Caki2 (cell line): ENCODE results near the gene SLC26A11. TPM values are rescaled to one million over a fixed set of nuclear protein-coding genes. Genes with fewer than 3 reads are reported as not detected.
"Not testable (repeated sequence)": the region's sequence is repeated elsewhere in the genome, so short reads cannot be mapped to it uniquely, and the experiment has no call there.

Source experiments
- DNase-seq: peaks from one replicate; pipeline ENCODE4 v3.0.0-alpha.2; 2015; ENCODE audit warnings: low read depth
- in situ Hi-C: cut with HindIII; loops from 2 replicates; pipeline ENCODE4 v1.10.0; 2016; ENCODE audit warnings: low sequenced_read_pairs, low pct_unique_long_range_greater_than_20kb, mixed read lengths
- total RNA-seq: library from RNA; depleted of rRNA; stranded (reverse); fragments of >200 nt; shearing (Covaris generic); gene quantifications from 2 replicates; pipeline ENCODE4 v1.2.3, GENCODE V29; 2014; ENCODE audit warnings: low replicate concordance

Gene SLC26A11
- total RNA-seq, 1 experiment from 2014 or later: 31.1 TPM

DNA sequence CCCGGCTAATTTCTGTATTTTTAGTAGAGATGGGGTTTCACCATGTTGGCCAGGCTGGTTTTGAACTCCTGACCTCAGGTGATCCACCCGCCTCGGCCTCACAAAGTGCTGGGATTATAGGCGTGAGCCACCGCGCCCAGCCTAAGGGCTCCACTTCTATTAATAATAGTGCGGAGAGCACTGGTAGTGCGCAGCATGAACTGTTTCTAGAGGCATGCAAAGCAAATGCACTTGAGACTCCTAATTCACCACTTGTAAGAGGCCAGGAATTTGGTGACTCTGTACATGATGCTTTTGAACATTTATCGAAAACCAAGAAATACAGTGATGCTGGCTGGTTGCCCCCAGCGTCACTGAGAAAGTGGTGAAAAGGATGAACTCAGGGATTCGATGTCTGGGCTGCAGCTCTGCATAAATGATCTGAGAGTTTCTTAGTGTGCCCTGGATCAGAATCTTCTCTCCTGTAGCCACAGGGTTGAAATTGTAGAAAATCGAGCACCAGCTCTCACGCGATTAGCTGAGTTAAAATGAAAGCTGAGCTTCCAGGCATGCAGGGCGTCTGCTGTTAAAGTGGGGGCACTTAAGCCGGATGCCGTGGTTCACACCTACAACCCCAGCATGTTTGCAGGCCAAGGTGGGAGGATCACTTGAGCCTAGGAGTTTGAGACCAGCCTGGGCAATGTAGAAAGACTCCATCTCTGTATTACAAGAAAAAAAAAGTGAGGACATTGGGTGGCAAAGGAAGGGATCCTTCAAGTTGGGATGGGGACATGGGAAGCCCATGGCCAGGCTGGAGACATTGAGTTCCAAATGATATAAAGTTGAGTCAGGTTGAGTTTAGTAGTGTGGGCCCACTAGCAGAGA is 45.2 kb downstream of the SLC26A11 start:
- DNase-seq: no peak
- in situ Hi-C loops: no loop called here

DNA sequence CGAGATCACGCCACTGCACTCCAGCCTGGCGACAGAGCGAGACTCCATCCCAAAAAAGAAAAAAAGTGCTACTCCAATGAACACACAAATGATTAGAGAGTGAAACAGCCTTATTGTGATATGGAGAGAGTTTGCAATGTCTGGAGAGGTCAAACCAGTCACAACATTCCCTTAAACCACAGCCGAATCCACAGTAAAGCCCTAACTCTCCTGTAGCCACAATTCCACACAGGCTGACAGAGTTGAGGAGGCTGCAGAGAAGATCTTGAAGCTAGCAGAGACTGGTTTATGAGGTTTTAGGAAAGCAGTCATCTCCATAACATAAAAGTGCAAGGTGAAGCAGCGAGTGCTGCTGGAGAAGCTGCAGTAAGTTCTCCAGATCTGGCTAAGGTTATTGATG is 47.2 kb downstream of the SLC26A11 start:
- in situ Hi-C loops: no loop called here
- DNase-seq: no peak

DNA sequence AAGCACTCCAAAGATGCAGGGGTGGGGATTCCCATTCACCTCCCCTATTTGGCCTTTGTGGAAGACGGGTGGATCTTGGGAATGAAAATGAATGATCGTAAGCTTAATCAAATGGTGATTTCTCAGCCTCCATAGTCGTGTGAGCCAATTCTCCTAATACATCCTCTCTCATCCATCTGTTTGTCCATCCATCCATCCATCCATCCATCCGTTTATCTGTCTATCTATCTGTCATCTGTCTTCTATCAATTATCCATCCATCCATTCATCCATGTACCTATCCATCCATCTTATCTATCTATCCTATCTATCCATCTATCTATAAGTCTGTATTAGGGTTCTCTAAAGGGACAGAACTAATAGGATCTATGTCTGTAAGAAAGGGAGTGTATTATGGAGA is 48.2 kb downstream of the SLC26A11 start:
- in situ Hi-C loops: no loop called here
- no peak for DNase-seq

DNA sequence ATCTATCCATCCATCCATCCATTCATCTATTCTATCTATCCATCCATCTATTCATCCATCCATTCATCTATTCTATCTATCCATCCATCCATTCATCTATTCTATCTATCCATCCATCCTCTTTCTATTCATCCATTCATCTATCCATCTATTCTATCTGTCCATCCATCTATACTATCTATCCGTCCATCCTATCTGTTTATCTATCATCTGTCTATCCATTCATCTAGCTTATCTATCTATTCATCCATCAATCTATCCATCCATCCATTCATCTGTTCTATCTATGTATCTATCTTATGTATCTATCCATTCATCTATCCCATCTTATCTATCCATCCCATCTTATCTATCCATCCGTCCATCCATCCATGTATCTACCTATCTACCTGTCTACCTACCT is 49.2 kb downstream of the SLC26A11 start:
- DNase-seq: no peak
- in situ Hi-C loops: no loop called here

DNA sequence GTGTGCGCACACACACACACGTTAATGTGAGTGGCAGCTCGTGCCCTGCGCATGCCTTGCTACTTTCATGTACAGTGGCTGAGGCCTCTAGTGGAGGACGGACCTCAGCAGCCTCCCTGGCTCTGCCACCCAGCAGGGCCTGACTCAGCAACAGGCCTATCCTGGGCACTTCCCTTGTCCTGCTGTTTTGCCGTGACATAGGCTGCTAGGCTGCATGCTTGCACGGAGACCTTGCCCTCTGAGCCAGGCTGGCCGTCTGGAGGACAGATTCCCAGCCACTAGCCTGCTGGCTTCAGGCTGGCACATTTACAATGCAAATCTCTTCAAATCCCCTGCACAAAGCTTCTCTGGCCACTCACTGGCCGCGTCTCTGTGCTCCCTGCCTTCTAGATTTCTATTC is 49.9 kb downstream of the SLC26A11 start:
- in situ Hi-C loops: no loop called here
- no peak for DNase-seq

DNA sequence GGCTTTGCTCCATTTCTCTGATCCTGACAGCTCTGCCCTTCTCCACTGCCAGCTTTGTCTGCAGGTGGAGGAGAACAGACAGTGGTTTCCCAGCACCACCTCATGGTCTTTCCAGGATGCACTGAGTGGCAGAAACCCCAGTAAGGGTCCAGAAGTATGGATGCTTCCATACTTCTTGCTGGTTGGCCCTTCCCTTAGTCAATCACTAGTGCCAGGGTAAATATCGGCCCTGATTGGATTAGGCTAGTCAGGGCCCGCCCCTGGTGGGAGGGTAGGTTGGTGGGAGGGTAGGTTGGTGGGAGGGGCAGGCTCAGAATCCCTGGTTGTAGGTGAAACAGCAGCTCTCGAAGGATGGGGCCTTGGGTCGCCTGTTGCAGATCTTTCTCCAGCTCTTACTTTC is 50.6 kb downstream of the SLC26A11 start:
- DNase-seq: peak; percentile 33
- in situ Hi-C loops: no loop called here

DNA sequence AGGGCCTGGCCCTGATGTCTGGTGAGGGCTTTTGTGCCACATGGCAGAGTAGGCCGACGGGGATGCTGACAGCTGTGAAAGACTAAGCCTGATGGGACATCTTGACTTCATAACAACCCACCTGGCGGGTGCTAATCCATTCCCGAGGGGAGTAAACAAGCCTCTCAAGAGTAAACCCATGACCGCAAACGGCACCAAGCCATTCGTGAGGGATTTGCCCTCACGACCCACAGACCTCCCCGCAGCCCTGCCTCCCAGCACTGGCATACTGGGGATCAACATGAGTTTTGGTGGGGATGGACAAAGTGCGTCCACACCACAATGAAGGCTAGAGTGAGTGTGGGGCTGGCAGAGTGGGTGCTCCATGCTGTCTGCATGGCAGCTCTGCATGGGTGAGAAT is 52.1 kb downstream of the SLC26A11 start:
- in situ Hi-C loops: no loop called here

DNA sequence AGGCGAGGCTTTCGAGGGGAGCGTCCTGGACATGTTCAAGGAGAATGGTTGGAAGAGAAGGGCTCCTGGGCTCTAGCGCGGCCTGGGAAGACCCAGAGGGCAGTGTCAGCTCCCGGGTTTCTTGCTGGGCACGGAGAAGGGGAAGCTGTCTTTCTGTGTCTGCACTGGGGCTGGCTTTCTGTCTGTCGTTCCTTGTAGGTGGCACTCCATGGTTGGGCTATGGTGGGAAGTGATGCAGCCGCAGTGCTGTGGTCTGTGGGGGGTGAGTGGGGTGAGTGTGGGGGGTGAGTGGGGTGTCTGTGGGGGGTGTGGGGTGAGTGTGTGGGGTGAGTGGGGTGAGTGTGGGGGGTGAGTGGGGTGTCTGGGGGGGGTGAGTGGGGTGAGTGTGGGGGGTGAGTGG is 54.1 kb downstream of the SLC26A11 start:
- DNase-seq: no peak
- in situ Hi-C loops: no loop called here

More for the DNA sequence above, 52.1 kb downstream of the SLC26A11 start:
- DNase-seq: no peak

DNA sequence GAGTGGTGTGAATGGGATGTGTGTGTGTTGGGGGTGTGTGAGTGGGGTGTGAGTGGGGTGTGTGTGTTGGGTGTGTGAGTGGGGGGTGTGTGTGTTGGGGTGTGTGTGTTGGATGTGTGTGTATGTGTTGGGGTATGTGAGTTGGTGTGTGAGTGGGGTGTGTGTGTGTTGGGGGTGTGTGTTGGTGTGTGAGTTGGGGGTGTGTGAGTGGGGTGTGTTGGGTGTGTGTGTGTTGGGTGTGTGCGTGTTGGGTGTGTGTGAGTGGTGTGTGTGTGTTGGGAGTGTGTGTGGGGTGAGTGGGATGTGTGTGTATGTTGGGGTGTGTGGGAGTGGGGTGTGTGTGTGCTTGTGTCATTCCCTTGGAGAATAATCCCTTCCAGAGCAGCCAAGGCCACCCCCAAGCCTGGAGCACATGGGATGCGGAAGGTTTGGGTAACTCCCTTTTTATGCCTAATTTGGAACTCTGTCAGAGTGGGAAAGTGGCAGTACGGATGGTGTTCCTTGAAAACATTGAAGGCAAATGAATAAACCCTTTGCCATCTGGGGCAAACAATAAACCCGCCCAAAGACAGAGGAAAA is 54.7 kb downstream of the SLC26A11 start:
- no peak for DNase-seq
- in situ Hi-C loops: no loop called here

DNA sequence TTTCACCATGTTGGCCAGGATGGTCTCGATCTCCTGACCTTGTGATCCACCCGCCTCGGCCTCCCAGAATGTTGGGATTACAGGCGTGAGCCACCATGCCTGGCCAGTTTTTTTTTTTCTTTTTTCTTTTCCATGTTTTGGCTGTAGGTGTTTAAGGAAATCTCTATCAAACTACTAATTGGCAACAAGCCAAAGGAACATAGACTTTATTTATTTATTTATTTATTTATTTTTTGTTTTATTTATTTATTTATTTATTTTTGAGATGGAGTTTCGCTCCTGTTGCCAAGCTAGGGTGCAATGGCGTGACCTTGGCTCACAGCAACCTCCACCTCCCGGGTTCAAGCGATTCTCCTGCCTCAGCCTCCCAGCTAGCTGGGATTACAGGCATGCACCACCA is 55.6 kb downstream of the SLC26A11 start:
- in situ Hi-C loops, DNase-seq: not testable (repeated sequence)

DNA sequence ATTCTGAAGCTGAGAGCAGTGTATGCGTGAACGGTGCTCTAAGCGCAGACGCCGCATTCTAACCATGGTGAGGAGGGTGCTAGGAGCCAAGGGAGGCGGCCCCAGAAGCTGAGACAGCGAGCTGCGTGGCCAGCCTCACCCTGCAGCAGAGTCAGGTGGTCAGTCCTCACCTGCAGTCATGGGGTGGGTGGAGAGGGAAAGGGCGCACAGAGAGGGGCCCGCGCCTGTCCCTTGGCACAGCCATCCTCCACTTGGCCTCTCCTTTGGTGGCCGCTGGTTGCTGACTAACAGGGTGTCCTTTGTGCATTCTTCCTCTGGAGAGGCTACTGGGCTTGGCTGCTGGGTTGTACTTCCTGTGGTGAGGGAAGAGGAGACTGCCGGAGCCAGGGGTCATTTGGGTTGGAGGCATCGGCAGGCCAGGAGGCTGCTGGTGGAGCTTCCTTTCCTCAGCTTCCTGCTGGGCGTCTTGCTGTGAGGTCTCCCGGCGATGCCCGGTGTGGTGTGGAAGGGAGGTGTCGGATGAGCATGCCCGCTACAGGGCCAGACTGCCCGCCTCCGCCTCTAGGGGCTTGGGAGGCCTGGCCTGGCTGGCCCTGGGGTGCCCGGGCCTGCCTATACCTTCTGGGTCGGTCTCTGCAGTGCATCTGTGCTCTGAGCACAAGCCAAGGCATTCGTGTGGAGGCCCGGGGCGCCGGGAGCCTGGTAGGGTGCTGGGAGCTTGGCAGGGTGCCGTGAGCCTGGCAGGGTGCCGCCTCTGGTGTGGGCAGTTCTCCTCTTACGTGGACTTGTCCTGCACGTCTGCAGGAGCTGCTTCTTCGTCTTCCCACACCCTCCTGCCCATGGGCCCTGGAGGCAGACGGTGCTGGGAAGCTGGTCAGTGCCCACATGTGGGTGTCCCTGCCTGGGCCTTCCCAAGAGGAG is 57.8 kb downstream of the SLC26A11 start:
- DNase-seq: no peak
- in situ Hi-C loops: no loop called here

DNA sequence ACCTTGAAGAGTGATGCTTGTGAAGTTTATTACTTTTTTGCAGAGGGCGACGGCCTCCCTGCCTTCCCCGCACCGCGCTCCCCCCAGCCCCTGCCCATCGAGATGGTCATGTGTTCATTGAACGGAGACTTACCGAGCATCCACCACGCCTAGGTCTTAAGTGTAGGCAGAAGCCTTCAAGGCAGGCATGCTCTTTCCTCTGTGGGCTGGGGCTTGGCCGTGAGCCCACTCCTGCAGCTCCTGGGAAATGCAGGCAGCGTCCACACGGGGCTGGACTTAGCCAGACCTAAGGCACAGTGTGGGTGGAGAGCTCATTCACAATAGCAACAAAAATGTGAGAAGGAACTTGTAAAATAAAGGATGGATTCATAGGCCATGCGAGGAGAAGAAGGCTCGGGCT is 59.7 kb downstream of the SLC26A11 start:
- in situ Hi-C loops: no loop called here
- no peak for DNase-seq

DNA sequence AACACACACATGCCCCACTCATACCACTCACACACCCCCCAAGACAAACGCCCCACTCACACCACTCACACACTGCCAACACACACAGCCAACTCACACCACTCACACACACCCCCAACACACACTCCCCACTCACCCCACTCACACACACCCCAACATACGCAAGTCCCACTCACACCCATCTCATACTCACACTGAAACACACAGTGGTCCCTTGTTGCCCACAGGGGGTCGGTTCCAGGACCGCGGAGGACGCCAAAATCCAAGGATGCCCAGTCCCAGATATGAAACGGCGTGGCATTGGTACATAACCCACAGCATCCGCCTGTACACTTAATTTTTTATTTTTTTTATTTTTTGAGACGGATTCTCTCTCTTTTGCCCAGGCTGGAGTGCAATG is 61.3 kb downstream of the SLC26A11 start:
- in situ Hi-C loops: no loop called here
- DNase-seq: no peak

DNA sequence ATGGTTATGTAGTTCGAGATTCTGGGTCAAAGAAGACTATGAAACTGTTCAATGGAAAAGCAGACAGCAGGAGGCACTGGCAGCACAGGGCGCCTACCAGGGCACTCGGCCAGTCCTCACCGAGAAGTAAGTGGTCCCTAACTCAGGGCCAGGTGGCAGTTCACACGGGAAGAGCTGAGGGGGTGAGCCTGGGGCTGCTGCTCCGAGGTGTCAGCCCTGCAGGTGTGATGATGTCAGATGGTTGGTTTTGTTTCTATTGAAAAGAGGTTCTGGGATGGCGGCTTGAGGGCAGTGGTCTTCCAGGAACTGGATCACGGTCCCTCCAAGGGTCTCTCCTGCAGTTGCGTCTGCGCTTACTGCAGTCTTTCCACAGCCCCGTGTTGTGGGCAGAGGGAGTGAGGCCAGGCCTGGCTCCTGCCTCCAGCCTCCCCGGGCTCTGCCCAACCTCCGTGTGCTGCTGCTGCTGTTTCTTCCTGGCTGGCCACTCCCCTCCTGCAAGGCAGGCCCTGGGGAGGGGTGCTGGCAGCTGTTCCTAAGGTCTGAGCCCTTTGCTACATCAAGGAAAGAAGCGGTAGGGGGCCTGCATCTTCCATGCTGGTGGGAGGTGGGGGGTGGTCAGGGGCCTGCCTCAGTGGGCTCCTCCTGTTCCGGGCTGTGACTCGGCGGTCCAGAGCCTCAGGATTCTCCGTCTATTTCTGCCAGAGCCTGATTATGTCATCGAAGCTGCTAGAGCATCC is 63.1 kb downstream of the SLC26A11 start:
- in situ Hi-C loops: no loop called here

DNA sequence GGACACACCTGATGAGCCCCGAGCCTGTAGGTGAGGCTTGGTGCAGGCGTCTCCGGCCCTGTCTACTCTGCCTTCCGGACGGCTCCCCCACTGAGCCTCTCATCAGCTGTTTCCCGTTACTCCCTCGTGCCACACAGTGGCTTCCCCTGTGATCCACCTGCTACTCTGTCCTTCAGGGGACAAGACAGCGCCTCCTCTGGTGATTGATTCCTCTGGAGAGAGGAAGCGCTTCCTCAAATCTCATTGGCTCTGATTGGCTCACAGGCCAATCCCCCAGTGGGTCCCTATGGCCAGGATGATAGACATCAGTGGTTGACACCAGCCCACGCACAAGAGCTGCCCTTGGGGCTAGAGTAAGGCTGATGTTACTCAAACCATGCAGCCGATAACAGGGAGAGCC is 64.4 kb downstream of the SLC26A11 start:
- in situ Hi-C loops: no loop called here
- no peak for DNase-seq

More for the DNA sequence above, 63.1 kb downstream of the SLC26A11 start:
- DNase-seq: no peak

DNA sequence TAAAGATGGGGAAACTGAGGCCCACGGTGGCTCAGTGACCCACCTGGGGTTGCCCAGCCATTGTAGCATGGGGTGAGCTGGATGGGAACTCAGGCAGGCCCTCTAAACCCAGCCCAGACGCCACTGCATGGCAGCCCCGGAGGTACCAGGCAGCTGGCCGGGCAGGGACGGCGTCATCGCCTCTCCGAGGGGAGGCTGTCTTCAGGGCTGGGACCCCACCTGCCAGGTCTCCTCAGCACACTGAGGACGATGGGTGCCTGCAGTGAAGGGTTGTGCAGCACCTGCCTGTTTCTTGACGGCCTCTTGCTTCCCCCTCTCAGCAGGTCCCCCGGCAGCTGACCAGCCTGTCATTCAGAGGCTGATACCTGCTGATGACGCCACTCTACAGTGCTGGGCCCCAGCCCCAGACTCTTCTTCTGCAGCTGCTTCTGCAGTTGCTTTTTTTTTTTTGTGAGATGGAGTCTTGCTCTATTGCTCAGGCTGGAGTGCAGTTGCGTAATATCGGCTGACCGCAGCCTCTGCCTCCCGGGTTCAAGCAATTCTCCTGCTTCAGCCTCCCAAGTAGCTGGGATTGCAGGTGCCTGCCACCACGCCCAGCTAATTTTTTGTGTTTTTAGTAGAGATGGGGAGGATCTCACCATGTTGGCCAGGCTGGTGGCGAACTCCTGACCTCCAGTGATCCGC is 65.2 kb downstream of the SLC26A11 start:
- DNase-seq: no peak

DNA sequence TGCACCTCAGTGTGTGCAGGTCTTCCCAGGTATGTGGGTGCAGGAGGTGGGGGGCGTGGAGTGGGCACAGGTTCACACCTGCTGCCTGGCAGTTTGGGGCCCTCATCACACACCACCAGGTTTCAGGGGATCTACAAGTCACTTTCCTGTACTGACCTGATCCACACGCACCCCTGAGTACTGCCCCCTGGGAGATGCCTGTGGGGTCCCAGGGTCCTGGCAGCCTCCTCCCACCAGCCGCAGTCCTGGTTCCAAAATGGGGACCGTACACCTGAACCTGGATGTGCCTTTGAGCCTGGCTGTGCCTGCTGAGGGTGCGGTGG is 66.4 kb downstream of the SLC26A11 start:
- in situ Hi-C loops: no loop called here
- no peak for DNase-seq

More for the DNA sequence above, 65.2 kb downstream of the SLC26A11 start:
- in situ Hi-C loops: no loop called here

DNA sequence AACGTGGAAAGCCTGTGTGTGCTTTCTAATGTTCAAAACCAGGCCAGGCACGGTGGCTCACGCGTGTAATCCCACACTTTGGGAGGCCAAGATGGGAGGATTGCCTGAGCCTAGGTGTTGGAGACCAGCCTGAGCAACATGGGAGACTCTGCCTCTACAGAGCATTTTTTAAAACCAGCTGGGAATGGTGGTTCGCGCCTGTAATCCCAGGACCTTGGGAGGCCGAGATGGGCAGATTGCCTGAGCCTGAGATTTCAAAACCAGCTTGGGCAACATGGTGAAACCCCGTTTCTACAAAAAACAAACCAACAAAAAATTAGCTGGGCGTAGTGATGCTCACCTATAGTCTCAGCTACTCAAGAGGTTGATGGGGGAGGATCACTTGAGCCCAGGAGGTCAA is 66.8 kb downstream of the SLC26A11 start:
- in situ Hi-C loops: no loop called here
- no peak for DNase-seq
